Spleen (tissue), 7 donors: ENCODE results near the gene PQBP1.

Experiments
- POLR2A ChIP-seq, 3 donors: fragments of 450-650 bp; IDR thresholded peaks; one replicate each; pipeline ENCODE4 v1.5.1; 2017; ENCODE audit warnings: antibody characterized with exemption in 3 of 3, mild to moderate bottlenecking in 1 of 3
- POLR2AphosphoS5 ChIP-seq, 3 donors: sonication (generic); formaldehyde crosslinking; IDR thresholded peaks; one replicate each; pipeline ENCODE4 v1.5.1; 2017; ENCODE audit warnings: antibody characterized with exemption in 3 of 3
- TF ChIP-seq, protein P1 (sequence below), 11 experiments: fragments of 200-600 bp in 7 of 11; fragments of 450-650 bp in 4 of 11; sonication (generic) in 4 of 11; IDR thresholded peaks in 8 of 11; conservative IDR thresholded peaks in 3 of 11; 1 replicate in 7 of 11; 2 replicates in 4 of 11; pipeline versions ENCODE4 v1.4.0 to v1.8.0; 2016 to 2021; ENCODE audit warnings: antibody characterized with exemption in 11 of 11, inconsistent platforms in 4 of 11, mild to moderate bottlenecking in 1 of 11
- donor health status: DM: no; HTN: no; CAD: no; lungs with moderate emphysema.
- donor health status: DM: no; HTN: no; CAD: no.
- donor health status: DM: no; HTN: no; CAD: no.

DNA sequence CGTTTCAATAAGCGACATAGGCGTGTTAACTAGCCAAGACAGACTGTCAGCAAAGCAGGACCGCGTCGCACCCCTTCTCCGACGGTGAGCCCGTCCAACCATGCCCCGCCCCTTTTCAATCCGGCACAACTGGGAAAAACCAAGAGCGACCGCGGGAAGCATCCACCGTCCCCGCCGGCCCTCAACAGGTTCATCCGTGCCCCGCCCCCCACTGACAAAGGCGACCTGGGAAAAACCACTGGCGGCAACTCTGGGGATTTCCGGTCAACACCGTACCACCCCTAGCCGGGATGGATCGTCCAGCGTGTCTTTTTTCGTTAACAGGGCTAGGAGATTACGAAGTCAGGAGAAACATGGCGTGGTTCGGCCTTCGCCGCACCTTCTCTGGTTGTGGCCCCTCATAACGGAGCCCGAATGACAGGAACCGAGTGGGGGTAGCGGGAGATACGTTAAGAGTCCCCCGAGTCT is 539 bp upstream of the PQBP1 start:
- TF ChIP-seq, protein P1, sequence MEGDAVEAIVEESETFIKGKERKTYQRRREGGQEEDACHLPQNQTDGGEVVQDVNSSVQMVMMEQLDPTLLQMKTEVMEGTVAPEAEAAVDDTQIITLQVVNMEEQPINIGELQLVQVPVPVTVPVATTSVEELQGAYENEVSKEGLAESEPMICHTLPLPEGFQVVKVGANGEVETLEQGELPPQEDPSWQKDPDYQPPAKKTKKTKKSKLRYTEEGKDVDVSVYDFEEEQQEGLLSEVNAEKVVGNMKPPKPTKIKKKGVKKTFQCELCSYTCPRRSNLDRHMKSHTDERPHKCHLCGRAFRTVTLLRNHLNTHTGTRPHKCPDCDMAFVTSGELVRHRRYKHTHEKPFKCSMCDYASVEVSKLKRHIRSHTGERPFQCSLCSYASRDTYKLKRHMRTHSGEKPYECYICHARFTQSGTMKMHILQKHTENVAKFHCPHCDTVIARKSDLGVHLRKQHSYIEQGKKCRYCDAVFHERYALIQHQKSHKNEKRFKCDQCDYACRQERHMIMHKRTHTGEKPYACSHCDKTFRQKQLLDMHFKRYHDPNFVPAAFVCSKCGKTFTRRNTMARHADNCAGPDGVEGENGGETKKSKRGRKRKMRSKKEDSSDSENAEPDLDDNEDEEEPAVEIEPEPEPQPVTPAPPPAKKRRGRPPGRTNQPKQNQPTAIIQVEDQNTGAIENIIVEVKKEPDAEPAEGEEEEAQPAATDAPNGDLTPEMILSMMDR (IDR thresholded peaks at IDR 0.05 in 8 of 11, conservative IDR thresholded peaks at IDR 0.05 in 3 of 11), result no peak
- TF ChIP-seq POLR2A (IDR thresholded peaks at IDR 0.05), result no peak
- TF ChIP-seq POLR2AphosphoS5 (IDR thresholded peaks at IDR 0.05), result no peak
